ENCODE results near the gene ZNF583.

ZNF583 gene

GRCh38 chr19:56398809-56399208 lies 5.3 kb upstream of the ZNF583 start:
- Mint-ChIP-seq H3K36me3 (ENCODE audit: insufficient read depth) (peaks cover 3% of the 10 kb centered on the region), H3K27me3 (no peaks in the 10 kb centered on the region), H3K4me3 (no peak overlapping the region), H3K27ac (ENCODE audit: low read depth) (no peak overlapping the region), H3K4me1 (peaks cover under 1% of the 10 kb centered on the region), H3K9me3 (peaks cover 22% of the 10 kb centered on the region)
- DNase-seq (ENCODE audit: low spot score in 2 of 2) (no peak), ATAC-seq (replicated peaks; ENCODE audit: extremely low read depth, poor library complexity, severe bottlenecking) (no peak)

- Mint-ChIP-seq H3K9me3 (peaks cover 35% of the 10 kb centered on the region), H3K36me3 (ENCODE audit: insufficient read depth) (peaks cover 7% of the 10 kb centered on the region), H3K27me3 (no peaks in the 10 kb centered on the region), H3K4me3 (no peak overlapping the region), H3K27ac (ENCODE audit: low read depth) (no peak overlapping the region), H3K4me1 (peaks cover 14% of the 10 kb centered on the region)
- DNase-seq (ENCODE audit: low spot score in 2 of 2) (no peak), ATAC-seq (replicated peaks; ENCODE audit: extremely low read depth, poor library complexity, severe bottlenecking) (no peak)
These were observed 3.6 kb upstream of the ZNF583 start for GRCh38 chr19:56400485-56400884.

- Mint-ChIP-seq H3K27ac (ENCODE audit: low read depth) (peak overlapping the region; percentile 96), H3K27me3 (no peaks in the 10 kb centered on the region), H3K36me3 (ENCODE audit: insufficient read depth) (peaks cover 16% of the 10 kb centered on the region), H3K9me3 (peaks cover 35% of the 10 kb centered on the region), H3K4me1 (peaks cover 20% of the 10 kb centered on the region), H3K4me3 (peak overlapping the region; percentile 79)
- ATAC-seq (replicated peaks; ENCODE audit: extremely low read depth, poor library complexity, severe bottlenecking) (no peak), DNase-seq (ENCODE audit: low spot score in 2 of 2) (no peak)
These were observed 871 bp upstream of the ZNF583 start for GRCh38 chr19:56403261-56403660.

GRCh38 chr19:56404705-56405056 lies 549 bp downstream of the ZNF583 start:
- no peaks in the 10 kb centered on the region for H3K27me3 Mint-ChIP-seq
- ATAC-seq (replicated peaks; ENCODE audit: extremely low read depth, poor library complexity, severe bottlenecking) = peak; percentile 53

GRCh38 chr19:56405062-56405461 lies 930 bp downstream of the ZNF583 start:
- Mint-ChIP-seq H3K4me3 (peak overlapping the region; percentile 79), H3K36me3 (ENCODE audit: insufficient read depth) (peaks cover 26% of the 10 kb centered on the region), H3K27ac (ENCODE audit: low read depth) (peak overlapping the region; percentile 96), H3K27me3 (no peaks in the 10 kb centered on the region), H3K4me1 (peaks cover 20% of the 10 kb centered on the region), H3K9me3 (peaks cover 43% of the 10 kb centered on the region)
- DNase-seq (ENCODE audit: low spot score in 2 of 2) (no peak), ATAC-seq (replicated peaks; ENCODE audit: extremely low read depth, poor library complexity, severe bottlenecking) (no peak)

More at GRCh38 chr19:56404705-56405056, 549 bp downstream of the ZNF583 start:
- H3K4me3 Mint-ChIP-seq = peak overlapping the region; percentile 79
- H3K4me1 Mint-ChIP-seq = peaks cover 20% of the 10 kb centered on the region
- H3K9me3 Mint-ChIP-seq = peaks cover 41% of the 10 kb centered on the region
- no peak for DNase-seq (ENCODE audit: low spot score in 2 of 2)
- H3K27ac Mint-ChIP-seq (ENCODE audit: low read depth) = peak overlapping the region; percentile 96
- peaks cover 24% of the 10 kb centered on the region for H3K36me3 Mint-ChIP-seq (ENCODE audit: insufficient read depth)

- no peak for DNase-seq (ENCODE audit: low spot score in 2 of 2)
- ATAC-seq (replicated peaks; ENCODE audit: extremely low read depth, poor library complexity, severe bottlenecking) = no peak
- H3K4me3 Mint-ChIP-seq = no peak overlapping the region
- H3K27me3 Mint-ChIP-seq = no peaks in the 10 kb centered on the region
- no peaks in the 10 kb centered on the region for H3K4me1 Mint-ChIP-seq
- peaks cover 13% of the 10 kb centered on the region for H3K36me3 Mint-ChIP-seq (ENCODE audit: insufficient read depth)
- H3K9me3 Mint-ChIP-seq = peaks cover 34% of the 10 kb centered on the region
- no peak overlapping the region for H3K27ac Mint-ChIP-seq (ENCODE audit: low read depth)
These were observed 19.3 kb downstream of the ZNF583 start for GRCh38 chr19:56423276-56423984.

GRCh38 chr19:56423985-56424353 lies 19.8 kb downstream of the ZNF583 start:
- no peaks in the 10 kb centered on the region for H3K4me1 Mint-ChIP-seq
- peaks cover 13% of the 10 kb centered on the region for H3K36me3 Mint-ChIP-seq (ENCODE audit: insufficient read depth)

GRCh38 chr19:56441206-56441792 lies 37.2 kb downstream of the ZNF583 start:
- Mint-ChIP-seq H3K36me3 (ENCODE audit: insufficient read depth) (peaks cover 2% of the 10 kb centered on the region), H3K4me1 (no peaks in the 10 kb centered on the region), H3K27ac (ENCODE audit: low read depth) (no peak overlapping the region), H3K9me3 (peaks cover 50% of the 10 kb centered on the region), H3K4me3 (no peak overlapping the region), H3K27me3 (no peaks in the 10 kb centered on the region)
- ATAC-seq (replicated peaks; ENCODE audit: extremely low read depth, poor library complexity, severe bottlenecking) (no peak), DNase-seq (ENCODE audit: low spot score in 2 of 2) (no peak)

More at GRCh38 chr19:56423985-56424353, 19.8 kb downstream of the ZNF583 start:
- Mint-ChIP-seq H3K4me3 (no peak overlapping the region), H3K27me3 (no peaks in the 10 kb centered on the region), H3K27ac (ENCODE audit: low read depth) (no peak overlapping the region), H3K9me3 (peaks cover 34% of the 10 kb centered on the region)
- ATAC-seq (replicated peaks; ENCODE audit: extremely low read depth, poor library complexity, severe bottlenecking) (no peak), DNase-seq (ENCODE audit: low spot score in 2 of 2) (no peak)

GRCh38 chr19:56474308-56474707 lies 70.2 kb downstream of the ZNF583 start:
- ATAC-seq (replicated peaks; ENCODE audit: extremely low read depth, poor library complexity, severe bottlenecking) = no peak
- H3K4me3 Mint-ChIP-seq = no peak overlapping the region
- H3K9me3 Mint-ChIP-seq = peaks cover 42% of the 10 kb centered on the region

GRCh38 chr19:56476093-56476492 lies 72.0 kb downstream of the ZNF583 start:
- no peak for ATAC-seq (replicated peaks; ENCODE audit: extremely low read depth, poor library complexity, severe bottlenecking)
- peaks cover 42% of the 10 kb centered on the region for H3K9me3 Mint-ChIP-seq
- no peak for DNase-seq (ENCODE audit: low spot score in 2 of 2)
- H3K4me3 Mint-ChIP-seq = no peak overlapping the region
- peaks cover 10% of the 10 kb centered on the region for H3K27me3 Mint-ChIP-seq
- H3K27ac Mint-ChIP-seq (ENCODE audit: low read depth) = no peak overlapping the region
- peaks cover 10% of the 10 kb centered on the region for H3K4me1 Mint-ChIP-seq
- peaks cover 7% of the 10 kb centered on the region for H3K36me3 Mint-ChIP-seq (ENCODE audit: insufficient read depth)

More at GRCh38 chr19:56474308-56474707, 70.2 kb downstream of the ZNF583 start:
- no peak for DNase-seq (ENCODE audit: low spot score in 2 of 2)
- Mint-ChIP-seq H3K27ac (ENCODE audit: low read depth) (no peak overlapping the region), H3K4me1 (peaks cover 10% of the 10 kb centered on the region), H3K36me3 (ENCODE audit: insufficient read depth) (peaks cover 7% of the 10 kb centered on the region), H3K27me3 (peaks cover 10% of the 10 kb centered on the region)

Data from central memory CD8-positive, alpha-beta T cell (primary cell).